Activated naive CD8-positive, alpha-beta T cell (primary cell): ENCODE measurements around the gene MAGEF1.

Experiments
- H3K27ac Mint-ChIP-seq: one replicate; pipeline ENCODE4 v1.8.0; 2021; ENCODE audit warnings: mixed read lengths
- H3K27me3 Mint-ChIP-seq: one replicate; pipeline ENCODE4 v1.8.0; 2021; ENCODE audit warnings: mixed read lengths
- H3K36me3 Mint-ChIP-seq: one replicate; pipeline ENCODE4 v1.8.0; 2021; ENCODE audit warnings: mixed read lengths
- H3K4me1 Mint-ChIP-seq: one replicate; pipeline ENCODE4 v1.8.0; 2021; ENCODE audit warnings: low read depth, mixed read lengths
- H3K4me3 Mint-ChIP-seq: one replicate; pipeline ENCODE4 v1.8.0; 2021; ENCODE audit warnings: mild to moderate bottlenecking, mixed read lengths
- H3K9me3 Mint-ChIP-seq: one replicate; pipeline ENCODE4 v1.8.0; 2021; ENCODE audit warnings: low read depth, mixed read lengths

MAGEF1 gene

DNA sequence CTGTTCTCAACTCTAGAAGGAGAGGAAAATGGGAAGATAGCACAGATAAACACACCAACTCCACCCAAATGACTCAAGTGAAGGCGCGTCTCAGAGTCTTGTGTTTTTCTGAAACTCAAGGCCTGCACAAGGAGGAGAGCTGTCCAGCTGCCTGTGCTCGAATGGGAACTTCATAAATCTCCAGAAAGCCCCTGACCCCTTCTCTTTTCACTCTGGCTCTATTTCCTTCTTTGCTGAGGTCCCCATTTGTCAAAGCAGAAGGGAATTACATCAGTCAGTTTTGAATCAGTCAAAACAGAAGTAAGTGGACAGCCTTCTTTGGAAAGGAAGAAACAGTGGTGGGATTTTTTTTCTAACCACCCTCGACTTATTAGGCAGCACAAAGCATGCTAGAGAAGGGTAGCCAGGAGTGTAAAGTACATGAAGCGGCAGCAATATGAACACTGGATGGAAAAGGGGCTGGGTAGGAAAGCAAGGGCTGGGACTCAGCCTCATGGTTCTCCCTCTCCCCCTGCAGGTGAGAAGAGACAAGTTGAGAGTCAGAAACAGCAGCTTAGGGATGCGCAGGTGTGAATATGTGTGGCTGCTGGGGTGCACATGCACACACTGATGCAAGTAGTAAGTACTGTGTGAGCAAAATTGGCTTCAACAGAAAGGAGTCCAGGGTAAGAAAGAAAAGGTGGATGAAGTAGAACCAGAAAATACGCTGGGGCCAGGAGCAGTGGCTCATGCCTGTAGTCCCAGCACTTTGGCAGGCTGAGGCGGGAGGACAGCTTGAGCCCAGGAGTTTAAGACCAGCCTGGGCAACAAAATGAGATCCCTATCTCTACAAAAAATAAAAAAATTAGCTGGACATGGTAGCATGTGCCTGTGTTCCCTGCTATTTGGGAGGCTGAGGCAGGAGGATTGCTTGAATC is 36.6 kb upstream of the MAGEF1 start:
- Mint-ChIP-seq H3K9me3 (no peaks in the 10 kb centered on the region), H3K36me3 (no peaks in the 10 kb centered on the region), H3K4me1 (no peaks in the 10 kb centered on the region), H3K27me3 (peaks cover 6% of the 10 kb centered on the region), H3K27ac (no peak overlapping the region), H3K4me3 (no peak overlapping the region)

DNA sequence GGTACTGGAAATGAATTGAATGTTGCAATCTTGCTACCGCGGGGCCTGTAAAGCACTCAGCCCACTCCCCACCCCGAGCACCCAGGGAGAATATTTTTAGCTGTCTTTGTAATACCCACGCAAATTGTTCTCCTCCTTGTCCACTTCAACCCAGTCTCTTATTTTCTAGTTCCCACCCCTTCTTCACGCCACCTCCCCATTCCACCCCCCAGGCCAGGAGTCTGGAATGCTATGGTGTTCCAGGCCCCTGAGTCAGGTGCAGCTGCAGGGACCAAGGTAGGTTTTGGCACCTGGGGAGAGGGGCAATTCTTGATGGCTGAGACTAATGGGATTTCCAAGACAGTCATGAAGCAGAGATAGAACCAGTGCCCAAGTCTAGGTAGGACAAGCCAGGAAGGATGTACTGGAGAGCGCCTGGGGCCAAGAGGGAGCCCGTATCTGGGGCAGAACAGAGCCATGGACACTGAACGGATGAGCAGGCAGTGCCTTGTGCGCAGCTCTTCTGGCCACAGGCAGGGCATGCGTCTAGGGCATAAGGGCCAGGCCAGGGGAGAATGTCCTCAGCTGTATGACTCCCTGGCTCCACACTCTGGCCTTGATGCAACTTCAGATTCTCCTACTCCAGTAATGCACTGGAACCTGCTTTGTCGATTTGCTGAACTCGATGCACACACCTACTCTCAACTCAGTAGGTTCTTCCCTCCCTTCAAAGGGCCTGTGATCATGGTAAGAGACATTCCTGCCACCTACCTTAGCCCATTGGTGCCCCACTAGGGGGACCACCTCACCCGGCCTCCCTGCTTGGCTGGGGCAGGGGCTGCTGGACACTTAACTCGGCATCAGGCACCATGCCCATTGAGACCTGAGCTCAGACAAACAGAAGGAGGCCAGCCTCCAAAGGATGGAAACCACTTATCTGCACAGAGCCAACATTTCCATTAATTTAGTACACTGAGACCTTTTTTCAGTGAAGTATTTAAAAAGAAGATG is 34.6 kb upstream of the MAGEF1 start:
- Mint-ChIP-seq H3K27me3 (peaks cover 6% of the 10 kb centered on the region), H3K36me3 (no peaks in the 10 kb centered on the region), H3K9me3 (no peaks in the 10 kb centered on the region), H3K4me3 (no peak overlapping the region), H3K27ac (no peak overlapping the region), H3K4me1 (no peaks in the 10 kb centered on the region)

DNA sequence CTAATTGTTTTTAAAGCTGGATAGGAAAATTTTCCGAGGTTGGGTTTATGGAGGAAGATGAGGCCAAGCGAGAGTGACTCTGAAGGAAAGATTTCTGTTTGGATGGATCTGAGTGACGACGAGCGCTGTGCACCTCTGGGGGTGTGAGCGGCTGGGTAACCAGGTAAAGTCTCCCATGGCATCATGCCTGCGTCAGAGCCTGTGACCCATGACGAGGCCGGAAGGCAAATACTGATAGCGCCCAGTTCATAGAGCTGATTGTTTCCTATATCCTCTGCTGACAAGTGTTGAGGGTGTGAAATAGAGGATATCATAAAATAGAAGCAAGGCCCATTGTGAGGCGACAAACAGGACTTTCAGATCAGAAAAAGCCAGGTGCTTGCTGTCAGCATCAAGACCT is 33.7 kb upstream of the MAGEF1 start:
- Mint-ChIP-seq H3K4me1 (no peaks in the 10 kb centered on the region), H3K4me3 (no peak overlapping the region), H3K27me3 (peaks cover 6% of the 10 kb centered on the region), H3K27ac (no peak overlapping the region), H3K9me3 (no peaks in the 10 kb centered on the region), H3K36me3 (no peaks in the 10 kb centered on the region)

DNA sequence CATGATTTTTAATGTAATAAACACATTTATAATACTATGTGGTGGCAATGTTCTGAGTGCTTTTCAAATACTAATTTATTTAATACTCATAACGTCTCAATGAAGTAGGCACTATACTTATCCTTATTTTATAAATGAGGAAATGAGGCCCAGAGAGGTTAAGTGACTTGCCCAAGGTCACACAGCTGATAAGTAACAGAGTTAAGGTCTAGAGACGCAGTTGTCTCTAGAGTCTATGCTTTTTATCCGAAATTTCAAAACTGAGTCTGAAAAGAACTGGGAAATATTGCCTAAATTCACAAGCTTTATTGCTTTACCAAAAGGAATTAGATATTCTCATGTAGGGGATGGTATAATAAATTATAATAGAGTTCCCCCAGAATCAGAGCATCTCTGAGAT is 31.4 kb upstream of the MAGEF1 start:
- Mint-ChIP-seq H3K27me3 (no peaks in the 10 kb centered on the region), H3K4me1 (no peaks in the 10 kb centered on the region), H3K27ac (no peak overlapping the region)

DNA sequence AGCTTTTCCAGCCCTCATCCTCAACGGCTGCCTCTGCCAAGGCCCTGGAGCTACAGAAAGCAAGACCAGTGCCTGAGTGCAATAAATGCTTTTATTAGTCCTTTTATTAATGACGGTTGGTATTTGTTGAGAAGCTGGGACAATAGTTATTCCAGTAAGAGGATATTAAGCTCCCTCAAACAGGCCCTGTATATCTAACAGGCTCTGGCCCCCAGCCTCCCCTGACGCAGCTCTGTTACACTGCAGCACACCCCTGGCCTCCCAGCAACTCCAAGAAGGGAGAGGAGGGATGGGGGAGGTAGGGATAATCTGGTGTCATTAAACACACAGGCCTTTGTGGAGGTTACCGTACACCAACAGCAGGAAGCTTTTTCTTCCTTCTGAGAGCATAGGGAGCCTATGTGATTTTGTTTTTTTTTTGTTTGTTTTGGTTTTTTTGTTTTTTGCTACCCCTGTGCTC is 30.8 kb upstream of the MAGEF1 start:
- Mint-ChIP-seq H3K27ac (no peak overlapping the region), H3K4me3 (no peak overlapping the region), H3K9me3 (no peaks in the 10 kb centered on the region), H3K36me3 (no peaks in the 10 kb centered on the region), H3K4me1 (no peaks in the 10 kb centered on the region), H3K27me3 (no peaks in the 10 kb centered on the region)

More for the DNA sequence above, 31.4 kb upstream of the MAGEF1 start:
- Mint-ChIP-seq H3K9me3 (no peaks in the 10 kb centered on the region), H3K4me3 (no peak overlapping the region), H3K36me3 (no peaks in the 10 kb centered on the region)

DNA sequence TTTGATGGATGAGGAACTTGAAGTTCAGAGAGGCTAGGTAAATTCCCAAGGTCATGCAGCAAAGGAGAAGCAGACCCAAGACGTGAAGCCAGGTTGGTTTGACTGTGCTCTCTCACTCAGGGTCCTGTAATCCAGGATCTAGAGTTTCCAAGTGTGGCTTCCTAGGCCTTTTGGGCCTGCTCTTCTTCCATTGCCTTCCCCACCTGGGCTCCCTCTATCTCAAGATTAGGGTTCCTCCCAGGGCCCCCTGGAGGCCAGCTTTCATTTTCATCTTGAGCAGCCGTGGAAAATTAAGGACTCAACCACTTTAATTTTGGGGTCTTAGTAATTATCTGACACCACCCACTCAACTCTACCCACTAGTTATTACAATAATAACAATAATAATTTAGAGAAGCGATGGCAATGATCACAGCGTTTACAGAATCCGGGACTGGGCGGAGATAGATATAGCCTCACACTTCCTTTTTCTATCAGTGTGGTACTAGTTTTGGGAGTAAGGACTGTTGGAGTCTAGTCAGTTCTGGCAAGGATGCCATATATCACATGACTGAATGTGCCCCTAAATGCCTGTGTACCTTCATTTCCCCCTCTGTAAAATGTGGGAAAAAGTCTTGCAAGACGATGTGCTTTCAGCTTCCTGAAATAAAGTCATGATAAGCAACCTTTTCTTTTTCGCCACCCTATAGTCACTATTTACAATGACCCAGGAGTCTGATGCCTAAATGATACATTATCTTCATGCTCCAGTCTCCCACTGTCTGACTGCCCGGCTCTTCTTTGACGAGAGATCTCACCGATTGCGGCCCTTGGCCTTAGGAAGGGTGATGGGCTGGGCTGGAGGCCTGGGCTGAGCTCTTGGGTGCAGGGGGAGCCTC is 30.2 kb upstream of the MAGEF1 start:
- Mint-ChIP-seq H3K9me3 (no peaks in the 10 kb centered on the region), H3K27me3 (peaks cover 2% of the 10 kb centered on the region), H3K4me3 (no peak overlapping the region), H3K36me3 (no peaks in the 10 kb centered on the region), H3K4me1 (no peaks in the 10 kb centered on the region), H3K27ac (no peak overlapping the region)

DNA sequence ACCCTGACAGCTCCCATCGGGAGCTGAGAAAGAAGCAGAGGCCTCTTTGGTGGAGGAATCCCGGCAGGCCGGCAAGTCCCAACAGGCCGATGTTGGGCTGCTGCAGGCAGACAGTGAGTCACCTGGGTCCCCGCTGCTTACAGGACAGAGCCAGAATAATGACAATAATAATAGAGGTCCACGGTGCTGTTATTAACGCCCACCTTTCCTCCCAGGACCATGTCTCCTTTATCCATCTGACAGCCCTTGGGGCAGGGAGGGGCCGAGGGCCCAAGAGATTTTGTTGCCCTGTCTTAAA is 29.3 kb upstream of the MAGEF1 start:
- Mint-ChIP-seq H3K9me3 (no peaks in the 10 kb centered on the region), H3K4me1 (no peaks in the 10 kb centered on the region), H3K4me3 (no peak overlapping the region), H3K36me3 (no peaks in the 10 kb centered on the region), H3K27me3 (peaks cover 2% of the 10 kb centered on the region), H3K27ac (no peak overlapping the region)

DNA sequence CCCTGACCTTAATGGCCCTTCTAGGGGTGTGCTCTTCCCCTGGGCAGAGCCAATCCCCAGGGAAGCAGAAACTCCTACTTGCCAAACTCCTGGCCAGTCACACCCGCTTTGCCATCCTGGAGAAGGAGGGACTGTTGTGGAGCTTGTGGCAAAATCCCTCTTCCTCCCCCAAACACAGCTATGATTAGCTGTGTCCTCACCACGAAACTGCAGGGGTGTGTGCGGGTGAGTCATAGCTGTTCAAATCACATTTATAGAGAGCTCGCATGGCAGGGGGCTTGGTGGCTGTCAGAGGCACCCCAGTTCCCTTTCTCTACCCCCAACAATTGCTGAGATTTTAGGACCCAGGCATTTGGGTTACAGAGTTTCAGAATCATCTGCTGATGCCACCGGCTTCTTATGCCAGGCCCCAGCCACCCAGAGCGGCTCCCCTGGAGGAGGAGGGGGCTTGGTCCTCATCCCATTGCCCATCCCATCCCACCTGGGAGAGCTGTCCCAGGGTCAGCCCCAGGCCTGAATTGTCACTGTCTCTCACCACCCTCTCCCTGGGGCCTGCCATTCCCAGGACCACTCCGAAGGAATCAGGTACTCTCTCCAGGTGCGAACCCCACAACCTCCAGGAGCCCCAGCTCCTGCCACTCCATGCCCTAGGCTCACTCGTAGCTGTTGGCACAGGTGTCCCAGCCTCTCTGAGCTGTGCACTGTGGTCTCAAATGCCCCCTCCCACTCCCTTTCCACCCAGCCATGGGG is 28.8 kb upstream of the MAGEF1 start:
- H3K4me1 Mint-ChIP-seq, result no peaks in the 10 kb centered on the region
- no peaks in the 10 kb centered on the region for H3K9me3 Mint-ChIP-seq
- H3K27me3 Mint-ChIP-seq, result peaks cover 2% of the 10 kb centered on the region
- no peak overlapping the region for H3K4me3 Mint-ChIP-seq
- no peak overlapping the region for H3K27ac Mint-ChIP-seq
- H3K36me3 Mint-ChIP-seq, result no peaks in the 10 kb centered on the region

DNA sequence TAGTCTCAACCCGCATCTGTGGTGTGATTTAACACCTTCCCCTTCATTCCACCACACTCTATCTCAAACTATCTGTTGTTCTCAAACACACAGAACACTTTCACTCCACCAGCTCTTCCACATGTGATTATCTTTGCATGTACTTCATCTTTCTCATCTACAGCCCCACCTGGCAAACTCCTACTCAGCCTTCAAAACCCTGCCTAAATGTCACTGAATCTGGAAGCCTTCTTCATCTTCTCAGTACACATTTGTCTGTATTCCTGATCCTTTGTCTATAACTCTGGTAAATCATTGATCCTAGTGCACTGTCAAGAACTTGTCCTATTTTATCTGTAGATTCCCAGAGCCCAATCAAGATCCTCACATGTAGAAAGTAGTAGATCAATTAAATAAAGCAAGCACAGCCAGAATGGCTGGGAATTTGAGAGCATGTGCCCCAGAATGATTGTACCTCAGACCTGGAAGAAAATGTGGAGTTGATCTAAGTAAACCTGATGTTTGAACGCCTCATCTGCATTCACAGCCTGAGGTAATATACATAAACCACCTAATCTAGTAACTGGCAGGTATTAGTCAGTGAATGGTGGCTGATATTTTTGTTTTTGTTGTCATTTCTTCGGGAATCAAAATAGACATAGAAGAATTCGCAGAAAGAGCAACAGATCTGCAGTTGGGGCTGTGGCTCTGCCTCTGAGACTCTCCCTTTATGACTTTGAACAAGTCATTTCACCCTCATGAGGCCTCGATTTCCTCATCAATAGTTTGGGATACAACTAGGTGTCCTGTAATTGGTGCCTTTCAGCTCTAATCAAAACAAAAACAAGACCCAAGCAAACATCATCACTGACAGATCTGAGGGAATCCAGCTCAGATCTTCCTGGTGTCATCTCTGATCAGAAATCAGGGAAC is 28.0 kb upstream of the MAGEF1 start:
- Mint-ChIP-seq H3K27ac (no peak overlapping the region), H3K36me3 (no peaks in the 10 kb centered on the region)

DNA sequence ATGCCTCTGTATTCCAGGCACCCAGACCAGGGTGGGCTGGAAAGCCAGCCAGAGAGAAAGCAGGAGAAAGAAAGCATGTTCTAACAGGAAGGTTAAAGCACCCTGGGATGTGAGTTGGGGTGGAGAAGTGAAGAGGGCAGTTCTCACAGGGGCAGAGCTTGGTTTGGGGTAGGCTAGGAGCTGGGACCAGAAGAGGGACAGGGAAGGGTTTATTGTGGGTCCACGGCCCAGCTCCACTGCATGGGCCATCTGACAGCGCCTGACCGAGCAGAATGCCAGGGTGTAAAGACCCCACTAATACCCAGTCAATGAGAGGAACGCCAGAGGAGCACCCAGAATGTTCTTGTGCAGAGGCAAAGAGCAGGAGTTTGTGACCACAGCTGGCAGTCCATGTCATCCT is 27.1 kb upstream of the MAGEF1 start:
- no peaks in the 10 kb centered on the region for H3K9me3 Mint-ChIP-seq
- H3K27ac Mint-ChIP-seq, result no peak overlapping the region
- H3K27me3 Mint-ChIP-seq, result peaks cover 5% of the 10 kb centered on the region
- no peaks in the 10 kb centered on the region for H3K36me3 Mint-ChIP-seq
- no peaks in the 10 kb centered on the region for H3K4me1 Mint-ChIP-seq
- no peak overlapping the region for H3K4me3 Mint-ChIP-seq

More for the DNA sequence above, 28.0 kb upstream of the MAGEF1 start:
- peaks cover 5% of the 10 kb centered on the region for H3K27me3 Mint-ChIP-seq
- H3K4me1 Mint-ChIP-seq, result no peaks in the 10 kb centered on the region
- no peak overlapping the region for H3K4me3 Mint-ChIP-seq
- no peaks in the 10 kb centered on the region for H3K9me3 Mint-ChIP-seq

DNA sequence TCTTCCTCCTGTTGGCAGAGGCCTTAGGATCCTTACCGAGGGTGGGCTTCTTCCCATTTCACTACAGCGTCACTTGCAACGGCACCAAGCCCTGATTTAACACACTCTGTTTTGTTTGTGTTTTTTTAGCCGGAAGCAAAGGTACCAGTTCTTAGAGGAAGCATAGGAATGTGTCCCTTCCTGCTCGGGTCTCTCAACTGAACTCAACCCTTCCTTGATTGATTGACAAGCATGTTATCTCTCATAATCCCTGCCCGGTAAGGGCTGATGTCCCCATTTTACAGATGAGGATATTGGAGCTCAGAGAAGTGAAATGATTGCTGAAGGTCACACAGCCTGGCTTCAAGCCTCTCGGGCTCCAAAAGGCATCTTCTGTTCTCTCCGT is 26.6 kb upstream of the MAGEF1 start:
- no peak overlapping the region for H3K4me3 Mint-ChIP-seq
- no peaks in the 10 kb centered on the region for H3K9me3 Mint-ChIP-seq
- H3K36me3 Mint-ChIP-seq, result no peaks in the 10 kb centered on the region
- no peak overlapping the region for H3K27ac Mint-ChIP-seq
- H3K4me1 Mint-ChIP-seq, result no peaks in the 10 kb centered on the region
- peaks cover 5% of the 10 kb centered on the region for H3K27me3 Mint-ChIP-seq

DNA sequence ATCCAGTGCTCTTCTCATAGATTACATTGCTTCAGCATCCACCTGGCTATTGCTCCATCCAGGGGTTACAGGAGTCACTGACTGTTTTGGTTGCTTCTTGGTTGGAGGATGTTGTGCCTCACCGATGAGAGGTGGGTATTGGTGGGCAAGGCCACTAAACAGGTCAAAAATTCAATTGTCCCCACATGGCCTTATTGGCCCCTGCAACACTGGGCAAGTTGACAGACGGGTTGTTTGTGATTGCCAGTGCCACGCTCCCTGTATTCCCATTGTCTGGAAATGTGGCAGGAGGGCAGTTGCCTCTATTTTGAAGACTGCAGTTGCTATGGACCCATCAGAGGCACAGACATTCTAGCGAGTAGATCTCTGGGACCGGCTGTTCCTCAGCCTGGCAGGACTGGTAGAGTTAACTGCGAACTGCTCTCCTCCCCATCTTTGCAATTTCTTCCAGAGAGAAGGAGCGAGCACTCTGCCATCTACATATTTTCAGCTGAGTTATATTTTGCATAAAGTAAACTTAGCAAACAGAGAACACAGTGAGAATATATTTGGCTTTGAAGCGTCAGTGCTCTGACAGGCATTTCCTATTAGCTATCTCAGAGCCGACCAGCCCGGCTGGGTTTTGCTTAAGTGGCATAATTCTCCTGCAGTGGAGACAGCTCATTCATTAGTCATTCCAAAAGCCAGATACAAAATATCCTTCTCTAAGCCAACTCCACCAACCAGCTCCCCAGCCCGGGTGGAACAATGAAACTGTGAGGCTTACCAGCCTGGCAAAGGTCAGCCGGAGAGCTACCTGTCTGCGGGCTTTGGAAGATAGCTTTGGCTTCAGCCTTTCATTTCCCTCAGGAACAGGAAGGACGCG is 26.0 kb upstream of the MAGEF1 start:
- peaks cover 5% of the 10 kb centered on the region for H3K27me3 Mint-ChIP-seq
- no peaks in the 10 kb centered on the region for H3K9me3 Mint-ChIP-seq
- H3K27ac Mint-ChIP-seq, result no peak overlapping the region
- H3K36me3 Mint-ChIP-seq, result no peaks in the 10 kb centered on the region
- H3K4me1 Mint-ChIP-seq, result no peaks in the 10 kb centered on the region
- no peak overlapping the region for H3K4me3 Mint-ChIP-seq
